Kasumi-1 (cell line): ENCODE data around the gene PLPP3.

ENCODE experiments used
- DNase-seq, 2 experiments: peaks; one replicate each; lab custom pipeline; 2025; lab: John Stamatoyannopoulos, UW

Gene PLPP3

GRCh38 chr1:56462209-56462608 is 117.2 kb downstream of the PLPP3 start:
- DNase-seq = no peak

GRCh38 chr1:56461158-56462127 is 117.9 kb downstream of the PLPP3 start:
- DNase-seq = no peak

GRCh38 chr1:56459260-56459659 is 120.1 kb downstream of the PLPP3 start:
- DNase-seq = no peak

- no peak for DNase-seq
These were observed 121.5 kb downstream of the PLPP3 start for GRCh38 chr1:56457756-56458375.

- no peak for DNase-seq
These were observed 122.8 kb downstream of the PLPP3 start for GRCh38 chr1:56456435-56457101.

- DNase-seq = no peak
These were observed 125.8 kb downstream of the PLPP3 start for GRCh38 chr1:56453417-56454078.

- no peak for DNase-seq
These were observed 126.3 kb downstream of the PLPP3 start for GRCh38 chr1:56453016-56453415.

- DNase-seq = no peak
These were observed 127.0 kb downstream of the PLPP3 start for GRCh38 chr1:56452027-56453011.

- DNase-seq = no peak
These were observed 127.9 kb downstream of the PLPP3 start for GRCh38 chr1:56451491-56451890.

GRCh38 chr1:56450004-56450666 is 129.2 kb downstream of the PLPP3 start:
- no peak for DNase-seq

- DNase-seq = no peak
These were observed 130.6 kb downstream of the PLPP3 start for GRCh38 chr1:56448529-56449300.

GRCh38 chr1:56447823-56448222 is 131.5 kb downstream of the PLPP3 start:
- no peak for DNase-seq

GRCh38 chr1:56446531-56447098 is 132.7 kb downstream of the PLPP3 start:
- DNase-seq = no peak

- DNase-seq = no peak
These were observed 134.3 kb downstream of the PLPP3 start for GRCh38 chr1:56444960-56445646.
